Measurements from ENCODE around the gene RABEPK.

- no peak for TF ChIP-seq CTCF (conservative IDR thresholded peaks at IDR 0.05; ENCODE audit: low read depth, low read length)
- no peak; the same call in 1 of the 2 replicates for TF ChIP-seq POLR2A (IDR thresholded peaks at IDR 0.05; ENCODE audit: low read depth, low read length)
- no peak for TF ChIP-seq MAZ (IDR thresholded peaks at IDR 0.05; ENCODE audit: borderline replicate concordance, low read depth, low read length)
- TF ChIP-seq RFX5 (IDR thresholded peaks at IDR 0.05; ENCODE audit: low read depth, low read length) = no peak
- TF ChIP-seq, protein P1, sequence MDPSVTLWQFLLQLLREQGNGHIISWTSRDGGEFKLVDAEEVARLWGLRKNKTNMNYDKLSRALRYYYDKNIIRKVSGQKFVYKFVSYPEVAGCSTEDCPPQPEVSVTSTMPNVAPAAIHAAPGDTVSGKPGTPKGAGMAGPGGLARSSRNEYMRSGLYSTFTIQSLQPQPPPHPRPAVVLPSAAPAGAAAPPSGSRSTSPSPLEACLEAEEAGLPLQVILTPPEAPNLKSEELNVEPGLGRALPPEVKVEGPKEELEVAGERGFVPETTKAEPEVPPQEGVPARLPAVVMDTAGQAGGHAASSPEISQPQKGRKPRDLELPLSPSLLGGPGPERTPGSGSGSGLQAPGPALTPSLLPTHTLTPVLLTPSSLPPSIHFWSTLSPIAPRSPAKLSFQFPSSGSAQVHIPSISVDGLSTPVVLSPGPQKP (IDR thresholded peaks at IDR 0.05; ENCODE audit: borderline replicate concordance, low read depth, low read length) = no peak
- no peak for TF ChIP-seq SMC3 (IDR thresholded peaks at IDR 0.05; ENCODE audit: low read depth, low read length)
- no peak for TF ChIP-seq NFE2L2 (IDR thresholded peaks at IDR 0.05; ENCODE audit: low read depth, low read length)
- TF ChIP-seq RAD21 (IDR thresholded peaks at IDR 0.05; ENCODE audit: low read length) = no peak
Observed at GRCh38 chr9:125241863-125242739, 41.8 kb downstream of the RABEPK start.
